Measurements from ENCODE around the gene RAB5B. TPM values are rescaled to one million over a fixed set of nuclear protein-coding genes. Genes with fewer than 3 reads are reported as not detected.
A peak's percentile ranks its signal among the peaks of the same experiment; 100 is the strongest.

RAB5B gene
- total RNA-seq, 1 experiment from 2014 or later = 48.4 TPM

DNA sequence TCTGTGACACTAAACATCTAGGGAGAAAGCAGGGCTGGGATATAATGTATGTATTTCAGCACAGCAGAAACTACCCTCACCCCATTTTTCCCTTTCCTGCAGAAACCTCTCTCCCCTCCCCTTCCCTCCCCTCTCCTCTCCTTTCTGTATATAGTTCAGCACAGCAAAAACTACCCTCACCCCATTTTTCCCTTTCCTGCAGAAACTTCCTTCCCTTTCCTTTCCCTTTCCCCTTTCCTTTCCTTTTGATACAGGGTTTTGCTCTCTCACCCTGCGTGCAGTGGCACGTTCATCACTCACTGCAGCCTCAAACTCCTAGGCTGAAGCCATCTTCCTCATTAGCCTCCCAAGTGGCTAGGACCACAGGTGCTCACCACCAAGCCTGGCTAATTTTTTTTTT, 10.1 kb upstream of the RAB5B start:
- H3K79me2 ChIP-seq (ENCODE audit: insufficient read depth, low read length) = no peaks in the 10 kb centered on the region; the same call in 1 of the 2 replicates
- no peaks in the 10 kb centered on the region for H3K27me3 Mint-ChIP-seq (ENCODE audit: low read depth)
- no peak overlapping the region for H3K9ac ChIP-seq (ENCODE audit: extremely low read depth, insufficient read length, low read length)
- no peaks in the 10 kb centered on the region for H4K20me1 ChIP-seq (ENCODE audit: control insufficient read depth, insufficient read depth, insufficient read length)
- H3K4me2 ChIP-seq (ENCODE audit: insufficient read depth, insufficient read length, low read length) = no peak overlapping the region
- no peak overlapping the region for H2AFZ ChIP-seq (ENCODE audit: low read length)
- H2BK20ac ChIP-seq (ENCODE audit: low read depth, low read length, poor library complexity, severe bottlenecking) = no peak overlapping the region
- no peak overlapping the region for H3T11ph ChIP-seq (ENCODE audit: low read length)
- no peak overlapping the region for H3K27ac ChIP-seq (ENCODE audit: insufficient read length, low read depth, low read length)
- no peak overlapping the region for H2BK12ac ChIP-seq (ENCODE audit: insufficient read length, low read depth, low read length)
- peak overlapping the region in 1 of 2 experiments; percentile 67; a peak in 1 of 5 replicates for H3K4me3 Mint-ChIP-seq
- DNase-seq = no peak
- H3K18ac ChIP-seq (ENCODE audit: insufficient read length, low read depth, low read length) = no peak overlapping the region
- no peak overlapping the region for H2BK120ac ChIP-seq (ENCODE audit: low read depth, low read length, poor library complexity, severe bottlenecking)
- no peaks in the 10 kb centered on the region for H3K79me1 ChIP-seq (ENCODE audit: insufficient read depth, low read depth, low read length, poor library complexity, severe bottlenecking)
- no peak overlapping the region for H3K56ac ChIP-seq (ENCODE audit: insufficient read length, low read depth, low read length)
- H4K91ac ChIP-seq (ENCODE audit: insufficient read length, low read depth, low read length) = no peak overlapping the region
- peaks cover 5 to 15% (median 11%) of the 10 kb centered on the region in 3 experiments; a peak in 6 of 7 replicates for H3K36me3 Mint-ChIP-seq (ENCODE audit: insufficient read depth in 1 of 3, low read depth in 3 of 3)
- H3K14ac ChIP-seq (ENCODE audit: insufficient read depth, low read length) = no peak overlapping the region
- TF ChIP-seq CTCF (conservative IDR thresholded peaks at IDR 0.05) = no peak
- no peaks in the 10 kb centered on the region for H3K9me3 Mint-ChIP-seq
- no peak overlapping the region for H3K4ac ChIP-seq (ENCODE audit: low read depth, low read length)
- H2BK5ac ChIP-seq (ENCODE audit: insufficient read length, low read length) = no peak overlapping the region
- no peaks in the 10 kb centered on the region for H3K27me3 ChIP-seq (ENCODE audit: insufficient read depth, low read length)
- no CpG with 5 or more reads among the region's 2 CpGs for WGBS (ENCODE audit: extremely low coverage, insufficient read length, low lambda C conversion rate)
- no peaks in the 10 kb centered on the region for H3K9me3 ChIP-seq (ENCODE audit: control insufficient read depth, low read depth, low read length)
- peaks cover 22 to 28% of the 10 kb centered on the region in 2 experiments for H3K4me1 Mint-ChIP-seq
- H2AK5ac ChIP-seq (ENCODE audit: insufficient read length, low read length) = no peak overlapping the region
- H3K4me1 ChIP-seq (ENCODE audit: insufficient read depth, low read length) = peaks cover 3% of the 10 kb centered on the region; the same call in 1 of the 2 replicates
- no peak overlapping the region for H3K23ac ChIP-seq (ENCODE audit: insufficient read length, low read depth, low read length)
- H2BK15ac ChIP-seq (ENCODE audit: low read depth, low read length) = no peak overlapping the region
- peaks cover 15% of the 10 kb centered on the region for H3K23me2 ChIP-seq (ENCODE audit: insufficient read length, low read depth, low read length, poor library complexity, severe bottlenecking)
- no peak overlapping the region for H4K5ac ChIP-seq (ENCODE audit: insufficient read length, low read depth, low read length)
- H3K27ac Mint-ChIP-seq = no peak overlapping the region
- no peak overlapping the region for H4K8ac ChIP-seq (replicated peaks; ENCODE audit: insufficient read length, low read depth, low read length)
